Coronary artery (tissue), 2 donors: ENCODE measurements around the gene TRIO.

ENCODE experiments used
- DNase-seq: peaks from one replicate; pipeline ENCODE4 v3.0.0-alpha.2; 2017; ENCODE audit warnings: low spot score
- H3K27ac ChIP-seq, 2 donors: fragments of 200-600 bp; sonication (generic); one replicate each; pipeline ENCODE4 v1.5.1; 2016 to 2019
- H3K4me3 ChIP-seq: fragments of 200-600 bp; sonication (generic); 2 replicates; pipeline ENCODE4 v1.5.1; 2016; ENCODE audit warnings: mild to moderate bottlenecking, moderate library complexity
- TF ChIP-seq, protein P1 (sequence below): fragments of 200-600 bp; sonication (generic); IDR thresholded peaks from one replicate; pipeline ENCODE4 v1.5.1; 2019; ENCODE audit warnings: antibody characterized with exemption

Gene TRIO

DNA sequence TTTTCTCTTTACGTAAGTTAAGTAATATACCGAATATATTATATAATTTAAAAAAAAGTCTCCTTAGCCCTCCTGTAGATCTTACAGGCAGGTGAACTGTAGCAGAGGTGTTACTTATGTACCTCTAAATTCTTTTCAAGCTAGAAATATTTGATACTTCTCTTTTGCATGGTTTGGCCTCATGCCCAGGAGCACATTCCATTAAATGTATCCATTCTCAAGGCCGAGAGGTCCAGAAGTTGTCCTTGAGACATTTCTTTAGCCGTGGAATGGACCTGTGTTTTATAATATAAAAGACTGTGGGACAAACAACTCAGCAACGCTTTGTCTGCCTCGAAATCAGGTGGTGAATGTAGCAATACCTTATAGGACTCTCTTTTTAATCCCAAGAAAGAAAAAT lies 184.5 kb downstream of the TRIO start:
- H3K27ac ChIP-seq, result no peak overlapping the region
- TF ChIP-seq, protein P1, sequence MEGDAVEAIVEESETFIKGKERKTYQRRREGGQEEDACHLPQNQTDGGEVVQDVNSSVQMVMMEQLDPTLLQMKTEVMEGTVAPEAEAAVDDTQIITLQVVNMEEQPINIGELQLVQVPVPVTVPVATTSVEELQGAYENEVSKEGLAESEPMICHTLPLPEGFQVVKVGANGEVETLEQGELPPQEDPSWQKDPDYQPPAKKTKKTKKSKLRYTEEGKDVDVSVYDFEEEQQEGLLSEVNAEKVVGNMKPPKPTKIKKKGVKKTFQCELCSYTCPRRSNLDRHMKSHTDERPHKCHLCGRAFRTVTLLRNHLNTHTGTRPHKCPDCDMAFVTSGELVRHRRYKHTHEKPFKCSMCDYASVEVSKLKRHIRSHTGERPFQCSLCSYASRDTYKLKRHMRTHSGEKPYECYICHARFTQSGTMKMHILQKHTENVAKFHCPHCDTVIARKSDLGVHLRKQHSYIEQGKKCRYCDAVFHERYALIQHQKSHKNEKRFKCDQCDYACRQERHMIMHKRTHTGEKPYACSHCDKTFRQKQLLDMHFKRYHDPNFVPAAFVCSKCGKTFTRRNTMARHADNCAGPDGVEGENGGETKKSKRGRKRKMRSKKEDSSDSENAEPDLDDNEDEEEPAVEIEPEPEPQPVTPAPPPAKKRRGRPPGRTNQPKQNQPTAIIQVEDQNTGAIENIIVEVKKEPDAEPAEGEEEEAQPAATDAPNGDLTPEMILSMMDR, result no peak
- no peak overlapping the region for H3K4me3 ChIP-seq
- no peak for DNase-seq

DNA sequence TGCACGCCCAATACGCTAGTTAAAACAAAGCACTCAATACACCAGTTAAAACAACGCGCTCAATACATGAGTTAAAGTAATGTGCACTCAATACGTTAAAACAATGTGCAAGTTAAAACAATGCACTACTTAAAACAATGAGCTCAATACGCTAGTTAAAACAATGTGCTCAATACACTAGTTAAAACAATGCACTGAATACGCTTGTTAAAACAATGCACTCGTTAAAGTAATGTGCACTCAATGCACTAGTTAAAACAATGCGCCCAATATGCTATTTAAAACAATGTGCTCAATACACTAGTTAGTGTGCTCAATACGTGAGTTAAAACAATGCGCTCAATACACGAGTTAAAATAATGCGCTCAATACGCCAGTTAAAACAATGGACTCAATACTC lies 185.0 kb downstream of the TRIO start:
- Histone ChIP-seq H3K4me3 (no peak overlapping the region), H3K27ac (no peak overlapping the region)
- DNase-seq, result no peak
- TF ChIP-seq, protein P1, result no peak

DNA sequence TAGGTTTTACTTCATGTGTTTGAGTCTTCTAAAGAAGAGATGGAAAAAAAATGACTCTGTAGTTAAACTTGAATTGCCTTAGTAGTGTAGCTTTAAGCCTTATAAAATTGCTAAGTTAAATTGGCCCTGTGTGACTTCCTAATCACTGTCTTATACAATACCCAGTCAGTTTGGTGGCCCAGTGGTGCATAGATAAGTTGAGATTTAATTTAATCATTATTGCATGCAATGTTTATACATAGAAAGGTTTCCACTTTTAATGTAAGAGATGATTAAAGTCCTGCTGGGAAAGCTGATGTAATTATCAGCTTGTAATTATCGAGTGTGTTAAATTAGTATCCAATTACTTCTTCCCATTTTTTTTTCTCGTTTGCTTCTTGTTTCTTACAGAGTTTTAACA lies 187.1 kb downstream of the TRIO start:
- H3K4me3 ChIP-seq, result no peak overlapping the region
- TF ChIP-seq, protein P1, result no peak
- DNase-seq, result no peak
- H3K27ac ChIP-seq, result no peak overlapping the region

DNA sequence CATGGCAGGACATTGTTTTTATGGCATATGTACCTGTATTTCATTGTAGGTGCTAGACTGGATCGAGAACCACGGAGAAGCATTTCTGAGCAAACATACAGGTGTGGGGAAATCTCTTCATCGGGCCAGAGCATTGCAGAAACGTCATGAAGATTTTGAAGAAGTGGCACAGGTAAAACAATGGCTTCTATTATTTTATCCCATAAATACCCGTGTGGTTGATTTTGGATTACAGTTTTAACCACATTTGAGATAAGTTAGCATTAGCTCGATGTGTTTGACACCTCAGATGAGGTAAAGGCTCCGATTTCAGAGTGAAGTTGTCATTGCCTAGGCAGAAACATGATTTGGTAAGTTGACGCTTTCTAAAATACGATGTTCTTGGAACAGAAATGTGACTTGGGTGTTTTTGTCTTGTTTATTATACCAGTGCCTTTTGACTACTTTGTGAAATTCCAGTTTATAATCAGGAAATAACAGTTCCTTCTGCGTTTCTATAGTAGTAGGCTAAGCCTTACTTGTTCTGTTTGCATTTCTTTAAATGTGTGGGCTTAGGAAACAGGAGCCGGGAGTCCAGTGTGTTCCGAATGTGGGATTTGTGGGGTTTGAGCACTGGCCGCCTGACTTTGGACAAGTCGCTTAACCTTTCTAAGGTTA lies 187.7 kb downstream of the TRIO start:
- no peak for DNase-seq
- Histone ChIP-seq H3K4me3 (no peak overlapping the region), H3K27ac (no peak overlapping the region)
- TF ChIP-seq, protein P1, result no peak

DNA sequence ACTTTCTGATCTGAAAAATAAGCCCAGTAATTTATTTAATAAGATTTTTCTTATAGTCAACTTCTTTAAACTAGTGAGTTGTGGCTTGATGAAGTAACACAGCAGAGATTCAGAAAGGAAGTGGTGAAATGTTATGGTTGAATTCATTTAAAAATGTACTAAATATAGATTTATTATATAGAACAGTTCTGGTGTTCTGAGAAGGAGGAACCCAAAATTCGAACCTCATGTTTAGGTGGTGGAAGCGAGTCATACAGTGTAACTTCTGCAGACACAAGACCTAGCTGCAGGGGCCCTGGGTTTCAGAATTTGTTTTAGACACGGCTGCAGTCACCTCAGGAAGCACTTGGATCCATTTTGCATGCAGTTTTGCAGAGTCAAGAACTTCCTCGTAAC lies 188.2 kb downstream of the TRIO start:
- DNase-seq, result no peak
- Histone ChIP-seq H3K27ac (no peak overlapping the region), H3K4me3 (no peak overlapping the region)
- TF ChIP-seq, protein P1, result no peak

DNA sequence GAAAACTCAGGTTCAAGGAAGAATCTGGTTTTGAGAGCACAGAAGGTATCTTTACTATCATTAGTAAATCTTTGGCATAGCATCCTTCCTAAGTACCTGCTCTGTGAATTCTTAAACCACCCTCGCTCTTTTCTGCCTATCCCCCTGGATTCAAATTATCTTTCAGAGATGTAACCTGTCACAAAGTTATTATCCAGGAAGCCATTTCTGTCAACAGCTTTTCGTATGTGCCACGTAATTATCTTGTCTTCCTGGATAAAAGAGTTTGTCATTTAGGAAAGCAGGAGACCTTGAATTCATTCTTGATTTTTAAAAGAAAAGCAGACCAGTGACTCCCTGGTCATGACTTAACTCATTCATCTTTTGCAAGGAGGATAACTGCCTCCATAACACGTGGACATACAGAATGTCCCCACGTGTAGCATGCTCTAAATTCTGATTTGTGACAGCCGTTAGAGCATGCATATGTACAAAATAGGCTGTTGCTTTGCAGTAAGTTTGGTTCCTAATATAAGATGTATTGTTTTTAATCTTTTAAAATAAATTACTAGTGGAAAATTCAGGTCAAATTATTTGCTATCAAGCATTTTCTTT lies 189.0 kb downstream of the TRIO start:
- H3K27ac ChIP-seq, result no peak overlapping the region
- no peak overlapping the region for H3K4me3 ChIP-seq
- no peak for DNase-seq
- TF ChIP-seq, protein P1, result no peak

DNA sequence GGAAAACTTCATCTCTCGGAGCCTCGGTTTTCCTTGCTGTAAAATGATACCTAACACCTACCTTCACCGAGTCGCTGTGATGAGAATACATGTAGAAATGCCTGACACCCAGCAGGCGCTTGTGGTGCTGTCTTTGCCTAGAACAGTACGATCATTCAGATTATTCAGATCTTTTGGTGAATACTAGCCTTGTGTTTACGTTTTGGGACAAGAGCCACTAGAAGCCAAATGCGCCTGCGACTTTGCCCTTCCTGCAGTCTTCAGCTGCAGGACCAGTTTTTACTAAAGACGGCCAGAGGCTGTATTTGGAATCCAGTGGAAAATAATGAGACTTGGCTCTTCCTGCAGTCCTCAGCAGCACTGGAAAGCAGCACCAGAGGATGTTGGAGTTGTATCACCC lies 189.6 kb downstream of the TRIO start:
- TF ChIP-seq, protein P1, result no peak
- H3K4me3 ChIP-seq, result no peak overlapping the region
- H3K27ac ChIP-seq, result no peak overlapping the region
- DNase-seq, result no peak
